ENCODE measurements around the gene EPHB1. TPM values are rescaled to one million over a fixed set of nuclear protein-coding genes. Genes with fewer than 3 reads are reported as not detected.

EPHB1 gene
- polyA plus RNA-seq, 1 donor from 2014 or later: 0.71 TPM

DNA sequence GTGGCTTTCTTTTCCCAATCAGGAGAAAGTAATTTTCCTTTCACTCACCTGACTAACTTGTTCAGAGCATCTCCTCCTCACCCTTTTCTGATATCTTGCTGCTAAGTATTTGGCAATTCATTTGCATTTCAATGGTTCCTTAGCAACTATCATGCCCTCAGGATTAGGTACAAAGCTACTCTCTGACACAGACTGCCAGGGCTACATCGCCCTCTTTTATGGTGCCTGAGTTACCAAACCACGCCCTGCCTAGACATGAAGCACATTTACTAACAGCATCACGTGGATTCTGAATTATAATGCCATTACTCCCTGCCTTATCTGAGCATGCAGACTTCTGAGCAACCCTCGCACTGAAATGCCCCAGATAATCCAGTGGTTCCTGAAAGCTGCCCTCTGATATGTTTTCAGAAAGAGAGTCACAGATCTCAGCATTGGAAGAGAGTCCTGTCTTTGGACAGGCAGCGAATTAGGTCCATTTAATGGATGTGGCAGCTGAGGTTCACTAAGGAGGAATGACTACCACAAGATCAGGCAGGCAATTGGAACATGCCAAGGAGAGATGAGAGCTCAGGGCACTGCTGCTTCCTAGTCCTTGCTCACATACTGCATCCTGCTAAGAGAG is 14.5 kb downstream of the EPHB1 start:
- Mint-ChIP-seq H3K9me3 (no peaks in the 10 kb centered on the region), H3K4me3 (no peak overlapping the region), H3K36me3 (peaks cover 2% of the 10 kb centered on the region), H3K27me3 (no peaks in the 10 kb centered on the region), H3K27ac (no peak overlapping the region), H3K4me1 (peaks cover 3 to 6% (median 3%) of the 10 kb centered on the region in 3 donors)

DNA sequence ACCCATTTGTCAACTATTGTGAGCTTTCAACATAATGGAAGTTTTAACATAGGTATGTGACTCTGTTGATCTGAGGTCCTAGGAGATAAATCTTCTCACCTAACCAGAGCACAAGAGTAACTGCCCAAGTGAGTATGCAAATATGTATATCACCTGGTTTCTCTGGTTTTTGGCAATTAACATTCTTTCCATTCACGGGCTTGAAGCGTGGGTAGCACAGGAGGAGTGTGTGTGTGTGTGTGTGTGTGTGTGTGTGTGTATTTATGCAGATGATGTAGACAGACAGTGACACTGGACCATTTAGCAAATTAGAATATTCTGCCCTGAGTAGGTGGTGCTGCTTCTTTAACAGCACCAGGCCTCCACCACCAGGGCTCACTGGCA is 15.0 kb downstream of the EPHB1 start:
- Mint-ChIP-seq H3K9me3 (no peaks in the 10 kb centered on the region), H3K4me3 (no peak overlapping the region), H3K27me3 (no peaks in the 10 kb centered on the region), H3K27ac (no peak overlapping the region), H3K36me3 (peaks cover 2% of the 10 kb centered on the region), H3K4me1 (peaks cover 2 to 6% (median 3%) of the 10 kb centered on the region in 3 donors)

DNA sequence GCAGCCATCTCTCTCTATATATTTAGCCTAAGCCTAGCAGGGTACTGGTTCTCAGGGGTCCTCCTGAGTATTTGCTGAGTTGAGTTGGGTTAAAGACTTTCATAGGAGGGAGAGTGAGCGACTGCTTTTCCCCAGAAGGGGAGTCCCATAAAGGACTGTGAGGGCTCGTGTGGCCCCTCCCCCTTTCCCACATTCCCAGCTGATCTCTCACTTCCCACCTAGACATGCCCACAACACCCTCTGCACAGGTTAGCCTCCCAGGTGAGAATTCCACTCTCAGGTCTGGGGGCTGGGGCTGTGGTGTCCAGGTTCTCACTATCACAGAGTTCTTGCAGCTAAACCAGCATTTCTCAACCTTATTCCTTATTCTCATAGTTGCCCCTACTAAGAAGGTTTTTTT is 15.8 kb downstream of the EPHB1 start:
- Mint-ChIP-seq H3K9me3 (no peaks in the 10 kb centered on the region), H3K36me3 (peaks cover 2% of the 10 kb centered on the region), H3K4me1 (peaks cover 2 to 6% (median 3%) of the 10 kb centered on the region in 3 donors), H3K27me3 (no peaks in the 10 kb centered on the region), H3K27ac (no peak overlapping the region), H3K4me3 (no peak overlapping the region)

- Mint-ChIP-seq H3K36me3 (peaks cover 2% of the 10 kb centered on the region), H3K9me3 (peaks cover 0 to 2% (median 0%) of the 10 kb centered on the region in 3 donors), H3K4me1 (peaks cover under 1 to 6% (median 2%) of the 10 kb centered on the region in 3 donors), H3K27me3 (peaks cover under 1% of the 10 kb centered on the region), H3K27ac (no peak overlapping the region), H3K4me3 (no peak overlapping the region)
Measured at GRCh38 chr3:134813618-134814017, 18.6 kb downstream of the EPHB1 start.

GRCh38 chr3:134815519-134815918 is 20.5 kb downstream of the EPHB1 start:
- Mint-ChIP-seq H3K36me3 (peaks cover 4% of the 10 kb centered on the region), H3K4me1 (no peaks in the 10 kb centered on the region), H3K9me3 (peaks cover 0 to 2% (median 0%) of the 10 kb centered on the region in 3 donors), H3K27me3 (peaks cover 6% of the 10 kb centered on the region), H3K4me3 (no peak overlapping the region), H3K27ac (no peak overlapping the region)

GRCh38 chr3:134816623-134817022 is 21.6 kb downstream of the EPHB1 start:
- H3K27me3 Mint-ChIP-seq: peaks cover 6% of the 10 kb centered on the region
- H3K4me3 Mint-ChIP-seq: no peak overlapping the region
- peaks cover 4% of the 10 kb centered on the region for H3K36me3 Mint-ChIP-seq
- H3K4me1 Mint-ChIP-seq: no peaks in the 10 kb centered on the region
- peaks cover 0 to 2% (median 0%) of the 10 kb centered on the region in 3 donors for H3K9me3 Mint-ChIP-seq
- no peak overlapping the region for H3K27ac Mint-ChIP-seq

DNA sequence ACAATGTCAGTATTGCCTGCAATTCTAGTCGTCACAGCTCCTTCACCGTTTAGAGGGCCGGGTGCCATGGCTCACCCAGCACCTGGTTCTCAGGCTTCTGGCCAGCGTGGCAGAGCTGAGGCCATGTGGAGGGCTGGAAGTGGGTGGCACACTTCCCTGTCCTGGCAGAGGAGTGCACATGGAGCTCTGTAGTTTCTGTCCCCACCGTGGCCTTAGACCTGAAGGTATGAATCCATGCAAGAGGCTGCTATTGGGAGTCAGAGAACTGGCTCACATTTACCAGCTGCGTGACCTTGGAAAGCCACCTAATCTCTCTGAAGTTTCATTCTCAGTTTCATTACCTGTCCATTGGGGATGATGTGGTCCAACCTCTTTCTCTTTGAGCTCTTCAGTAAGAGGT is 22.2 kb downstream of the EPHB1 start:
- Mint-ChIP-seq H3K27me3 (peaks cover 6% of the 10 kb centered on the region), H3K9me3 (peaks cover 0 to 2% (median 0%) of the 10 kb centered on the region in 3 donors), H3K4me1 (no peaks in the 10 kb centered on the region), H3K4me3 (no peak overlapping the region), H3K27ac (no peak overlapping the region), H3K36me3 (peaks cover 4% of the 10 kb centered on the region)

DNA sequence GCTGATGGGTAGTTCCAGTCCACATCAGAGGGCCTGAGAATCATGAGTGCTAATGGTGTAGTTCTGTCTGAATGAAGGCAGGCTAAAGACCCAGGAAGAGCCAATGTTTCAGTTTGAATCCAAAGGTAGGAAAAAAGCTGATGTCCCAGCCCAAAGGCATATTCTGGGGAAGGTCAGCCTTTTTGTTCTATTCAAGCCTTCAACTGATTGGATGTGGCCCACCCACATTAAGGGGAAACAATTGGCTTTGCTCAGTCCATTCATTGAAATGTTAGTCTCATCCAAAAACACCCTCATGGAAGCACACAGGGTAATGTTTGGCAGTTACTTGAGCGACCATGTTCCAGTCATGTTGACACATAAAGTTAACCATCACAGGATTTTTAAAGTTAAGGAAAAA is 25.9 kb downstream of the EPHB1 start:
- H3K9me3 Mint-ChIP-seq: peaks cover 0 to 4% (median 0%) of the 10 kb centered on the region in 3 donors
- no peaks in the 10 kb centered on the region for H3K4me1 Mint-ChIP-seq
- peak overlapping the region in 1 of 3 donors; percentile 62 for H3K27ac Mint-ChIP-seq
- no peak overlapping the region for H3K4me3 Mint-ChIP-seq
- H3K36me3 Mint-ChIP-seq: peaks cover 2% of the 10 kb centered on the region
- peaks cover 7% of the 10 kb centered on the region for H3K27me3 Mint-ChIP-seq

DNA sequence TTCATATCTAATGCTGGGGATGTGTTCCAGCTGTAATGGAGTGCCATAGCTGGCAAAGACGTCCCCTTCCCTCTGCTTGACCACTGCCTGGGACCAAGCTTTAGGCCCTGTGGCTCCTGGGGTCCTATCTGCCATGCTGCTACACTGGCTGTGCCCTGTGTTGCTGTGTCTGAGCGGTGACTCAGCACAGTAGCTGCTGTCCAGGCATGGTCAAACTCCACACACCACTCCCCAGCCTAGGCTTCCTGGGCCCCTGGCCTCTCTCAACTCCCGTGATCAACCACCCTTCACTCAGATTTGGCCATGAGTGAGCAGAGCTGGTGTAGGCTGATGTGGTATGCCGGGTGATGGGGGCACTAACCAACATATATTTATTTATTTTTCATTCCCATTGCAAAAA is 27.0 kb downstream of the EPHB1 start:
- H3K4me1 Mint-ChIP-seq: peaks cover 0 to under 1% (median 0%) of the 10 kb centered on the region in 3 donors
- peaks cover 7% of the 10 kb centered on the region for H3K27me3 Mint-ChIP-seq
- peaks cover 0 to 4% (median 0%) of the 10 kb centered on the region in 3 donors for H3K9me3 Mint-ChIP-seq
- no peak overlapping the region for H3K4me3 Mint-ChIP-seq
- no peak overlapping the region for H3K27ac Mint-ChIP-seq
- H3K36me3 Mint-ChIP-seq: peaks cover 2% of the 10 kb centered on the region

DNA sequence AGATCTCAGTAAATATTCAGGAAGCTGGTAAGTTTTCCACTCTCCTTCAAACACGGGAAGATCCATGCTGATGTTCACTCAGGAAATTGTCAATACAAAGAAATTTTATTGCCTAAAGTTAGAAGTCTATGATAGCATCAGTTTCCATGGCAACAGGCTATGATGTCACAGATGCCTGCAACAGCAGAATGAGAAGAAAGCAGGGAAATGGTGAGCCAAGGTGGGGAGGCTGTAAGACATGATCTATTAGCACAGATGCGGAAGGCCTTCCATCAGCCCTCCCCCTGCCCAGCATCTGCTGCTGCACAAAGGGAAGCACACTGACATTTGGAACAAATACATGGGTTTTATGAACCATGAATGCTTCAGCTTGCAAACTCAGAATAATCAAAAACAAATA is 28.6 kb downstream of the EPHB1 start:
- peaks cover 2% of the 10 kb centered on the region for H3K36me3 Mint-ChIP-seq

DNA sequence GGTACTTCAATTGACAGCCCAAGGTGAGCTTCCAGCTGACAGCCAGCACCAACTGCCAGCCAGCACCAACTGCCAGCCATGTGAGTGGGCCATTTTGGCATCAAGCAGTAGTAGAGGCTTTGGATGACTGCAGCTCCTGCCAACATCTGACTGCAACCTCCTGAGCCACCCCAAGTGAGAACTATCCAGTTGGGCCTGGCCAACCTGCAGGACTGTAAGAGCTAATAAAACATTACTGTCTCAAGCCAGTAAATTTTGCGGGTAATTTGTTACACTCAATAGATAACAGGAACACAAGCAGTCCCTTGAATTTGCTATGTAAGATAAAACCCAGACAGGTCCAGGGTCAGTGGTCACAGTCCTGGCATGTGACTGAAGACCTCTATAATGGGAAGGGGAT is 29.7 kb downstream of the EPHB1 start:
- H3K27me3 Mint-ChIP-seq: peaks cover 1% of the 10 kb centered on the region
- H3K9me3 Mint-ChIP-seq: peaks cover 0 to 2% (median 0%) of the 10 kb centered on the region in 3 donors
- no peak overlapping the region for H3K4me3 Mint-ChIP-seq
- H3K4me1 Mint-ChIP-seq: peaks cover 0 to 5% (median 2%) of the 10 kb centered on the region in 3 donors
- H3K36me3 Mint-ChIP-seq: no peaks in the 10 kb centered on the region
- no peak overlapping the region for H3K27ac Mint-ChIP-seq

More for the DNA sequence above, 28.6 kb downstream of the EPHB1 start:
- no peak overlapping the region for H3K27ac Mint-ChIP-seq
- H3K4me1 Mint-ChIP-seq: peaks cover 0 to 5% (median 2%) of the 10 kb centered on the region in 3 donors
- H3K9me3 Mint-ChIP-seq: peaks cover 0 to 2% (median 0%) of the 10 kb centered on the region in 3 donors
- H3K27me3 Mint-ChIP-seq: peaks cover 7% of the 10 kb centered on the region
- no peak overlapping the region for H3K4me3 Mint-ChIP-seq

DNA sequence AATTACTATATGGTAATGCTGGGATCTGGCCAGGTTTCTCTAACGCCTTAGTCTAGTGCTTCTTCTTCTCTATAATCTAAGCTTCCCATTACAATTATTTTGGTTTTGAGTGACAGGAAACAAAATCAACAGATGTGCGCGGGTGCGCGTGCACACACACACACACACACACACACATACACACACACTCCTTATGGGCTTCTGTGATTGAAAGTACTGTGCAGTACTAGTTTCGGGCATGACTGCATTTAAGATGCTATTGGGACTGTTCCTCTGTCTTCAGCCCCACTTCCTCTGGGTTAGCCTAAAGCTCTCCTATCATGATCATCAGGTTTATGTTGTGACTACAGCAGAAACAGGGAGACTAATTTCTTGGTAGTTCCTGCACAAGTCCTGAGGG is 32.2 kb downstream of the EPHB1 start:
- Mint-ChIP-seq H3K36me3 (no peaks in the 10 kb centered on the region), H3K27ac (no peak overlapping the region), H3K27me3 (peaks cover 1% of the 10 kb centered on the region)

DNA sequence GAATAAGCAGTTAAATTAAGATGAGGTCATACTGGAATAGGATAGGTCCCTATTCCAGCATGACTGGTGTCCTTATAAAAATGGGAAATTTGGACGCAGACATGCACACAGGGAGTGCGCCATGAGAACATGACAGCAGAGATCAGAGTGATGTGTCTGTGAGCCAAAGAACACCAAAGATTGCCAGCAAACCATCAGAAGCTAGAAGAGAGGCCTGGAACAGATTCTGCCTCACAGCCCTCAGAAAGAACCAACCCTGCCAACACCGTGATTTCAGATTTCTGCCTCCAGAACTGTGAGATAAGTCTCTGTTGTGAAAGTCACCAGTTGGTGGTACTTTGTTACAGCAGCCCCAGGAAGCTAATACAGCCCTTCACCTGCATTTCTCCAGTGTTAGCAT is 34.7 kb downstream of the EPHB1 start:
- Mint-ChIP-seq H3K9me3 (peaks cover 0 to 2% (median 0%) of the 10 kb centered on the region in 3 donors), H3K4me1 (peaks cover 3 to 18% (median 7%) of the 10 kb centered on the region in 3 donors), H3K36me3 (no peaks in the 10 kb centered on the region), H3K27ac (no peak overlapping the region), H3K27me3 (peaks cover 7% of the 10 kb centered on the region), H3K4me3 (no peak overlapping the region)

More for the DNA sequence above, 32.2 kb downstream of the EPHB1 start:
- H3K9me3 Mint-ChIP-seq: peaks cover 0 to 2% (median 0%) of the 10 kb centered on the region in 3 donors
- H3K4me1 Mint-ChIP-seq: peaks cover 0 to 5% (median 2%) of the 10 kb centered on the region in 3 donors
- H3K4me3 Mint-ChIP-seq: no peak overlapping the region

DNA sequence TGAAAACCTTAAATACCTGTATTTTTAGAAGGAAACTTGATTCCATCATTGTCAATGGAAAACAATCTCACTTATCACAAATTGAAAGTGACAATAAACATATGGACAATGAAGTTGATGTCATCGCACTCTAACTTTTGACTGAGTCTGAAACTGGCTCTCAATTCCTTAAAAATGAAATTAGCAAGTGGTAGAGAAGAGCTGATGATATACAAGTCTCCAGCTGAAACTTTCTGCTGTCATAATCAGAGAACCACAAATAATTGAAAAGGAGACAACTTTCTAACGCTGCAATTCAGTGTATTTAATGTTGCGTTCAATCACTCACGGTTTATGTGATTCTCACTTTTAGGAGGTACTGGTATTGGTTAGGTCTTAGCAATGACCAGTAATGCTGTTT is 37.5 kb downstream of the EPHB1 start:
- peaks cover 5 to 15% (median 6%) of the 10 kb centered on the region in 3 donors for H3K4me1 Mint-ChIP-seq
- H3K36me3 Mint-ChIP-seq: no peaks in the 10 kb centered on the region
- H3K4me3 Mint-ChIP-seq: no peak overlapping the region
- H3K27me3 Mint-ChIP-seq: peaks cover 9% of the 10 kb centered on the region
- H3K27ac Mint-ChIP-seq: no peak overlapping the region
- H3K9me3 Mint-ChIP-seq: no peaks in the 10 kb centered on the region

- Mint-ChIP-seq H3K27me3 (peaks cover 9% of the 10 kb centered on the region), H3K27ac (no peak overlapping the region), H3K4me1 (peaks cover 5 to 15% (median 6%) of the 10 kb centered on the region in 3 donors), H3K9me3 (peaks cover 0 to 4% (median 0%) of the 10 kb centered on the region in 3 donors), H3K36me3 (no peaks in the 10 kb centered on the region), H3K4me3 (peak overlapping the region in 1 of 4 donors; percentile 46)
Measured at GRCh38 chr3:134833453-134834163, 38.5 kb downstream of the EPHB1 start.
